ENCODE measurements around the gene COA8.

GRCh38 chr14:103539056-103539825 lies 23.5 kb upstream of the COA8 start:
- TF ChIP-seq CTCF (IDR thresholded peaks at IDR 0.05 in 8 of 11, conservative IDR thresholded peaks at IDR 0.05 in 3 of 11) (no peak), POLR2A (IDR thresholded peaks at IDR 0.05) (no peak), POLR2AphosphoS5 (IDR thresholded peaks at IDR 0.05) (peak in 1 of 3 donors; percentile 15)

All from spleen (tissue), 7 donors.